Osteocyte (in vitro differentiated cells): ENCODE results near the gene CD101. TPM values are rescaled to one million over a fixed set of nuclear protein-coding genes. Genes with fewer than 3 reads are reported as not detected.

Experiments
- DNase-seq: peaks from one replicate; pipeline ENCODE4 v3.0.0; 2021; ENCODE audit warnings: mixed read lengths; ENCODE audit not compliant: unreplicated experiment; ENCODE audit errors: extremely low spot score
- H3K27ac Mint-ChIP-seq: one replicate; pipeline ENCODE4 v1.8.0; 2021; ENCODE audit warnings: mild to moderate bottlenecking, mixed read lengths; ENCODE audit not compliant: unreplicated experiment
- H3K27me3 Mint-ChIP-seq: one replicate; pipeline ENCODE4 v1.8.0; 2021; ENCODE audit warnings: mixed read lengths; ENCODE audit not compliant: unreplicated experiment
- H3K36me3 Mint-ChIP-seq: one replicate; pipeline ENCODE4 v1.8.0; 2021; ENCODE audit warnings: mixed read lengths; ENCODE audit not compliant: unreplicated experiment
- H3K4me1 Mint-ChIP-seq: one replicate; pipeline ENCODE4 v1.8.0; 2021; ENCODE audit warnings: mixed read lengths; ENCODE audit not compliant: unreplicated experiment
- H3K4me3 Mint-ChIP-seq: one replicate; pipeline ENCODE4 v1.8.0; 2021; ENCODE audit warnings: mild to moderate bottlenecking, moderate library complexity, mixed read lengths; ENCODE audit not compliant: unreplicated experiment
- H3K9me3 Mint-ChIP-seq: one replicate; pipeline ENCODE4 v1.8.0; 2021; ENCODE audit warnings: mixed read lengths; ENCODE audit not compliant: unreplicated experiment
- total RNA-seq: library from RNA; stranded (reverse); gene quantifications from 2 replicates; pipeline ENCODE4 v1.2.1, GENCODE V29; 2021
- TF ChIP-seq, protein P1 (sequence below): fragments of 200-600 bp; sonication (generic); IDR thresholded peaks from 2 replicates; pipeline ENCODE4 v1.5.0; 2021; ENCODE audit warnings: antibody characterized with exemption, mild to moderate bottlenecking, moderate library complexity

CD101 gene
- total RNA-seq, 1 donor from 2014 or later = 0.78 TPM

- Mint-ChIP-seq H3K27ac (no peak overlapping the region), H3K27me3 (peaks cover 3% of the 10 kb centered on the region), H3K36me3 (no peaks in the 10 kb centered on the region), H3K4me1 (peaks cover 11% of the 10 kb centered on the region), H3K4me3 (no peak overlapping the region), H3K9me3 (no peaks in the 10 kb centered on the region)
- no peak for DNase-seq
- TF ChIP-seq, protein P1, sequence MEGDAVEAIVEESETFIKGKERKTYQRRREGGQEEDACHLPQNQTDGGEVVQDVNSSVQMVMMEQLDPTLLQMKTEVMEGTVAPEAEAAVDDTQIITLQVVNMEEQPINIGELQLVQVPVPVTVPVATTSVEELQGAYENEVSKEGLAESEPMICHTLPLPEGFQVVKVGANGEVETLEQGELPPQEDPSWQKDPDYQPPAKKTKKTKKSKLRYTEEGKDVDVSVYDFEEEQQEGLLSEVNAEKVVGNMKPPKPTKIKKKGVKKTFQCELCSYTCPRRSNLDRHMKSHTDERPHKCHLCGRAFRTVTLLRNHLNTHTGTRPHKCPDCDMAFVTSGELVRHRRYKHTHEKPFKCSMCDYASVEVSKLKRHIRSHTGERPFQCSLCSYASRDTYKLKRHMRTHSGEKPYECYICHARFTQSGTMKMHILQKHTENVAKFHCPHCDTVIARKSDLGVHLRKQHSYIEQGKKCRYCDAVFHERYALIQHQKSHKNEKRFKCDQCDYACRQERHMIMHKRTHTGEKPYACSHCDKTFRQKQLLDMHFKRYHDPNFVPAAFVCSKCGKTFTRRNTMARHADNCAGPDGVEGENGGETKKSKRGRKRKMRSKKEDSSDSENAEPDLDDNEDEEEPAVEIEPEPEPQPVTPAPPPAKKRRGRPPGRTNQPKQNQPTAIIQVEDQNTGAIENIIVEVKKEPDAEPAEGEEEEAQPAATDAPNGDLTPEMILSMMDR = no peak
Measured at GRCh38 chr1:117036018-117036461, 34.5 kb downstream of the CD101 start.

- TF ChIP-seq, protein P1 = no peak
- no peaks in the 10 kb centered on the region for H3K36me3 Mint-ChIP-seq
- no peak for DNase-seq
- H3K27ac Mint-ChIP-seq = no peak overlapping the region
- H3K27me3 Mint-ChIP-seq = peaks cover 3% of the 10 kb centered on the region
- peaks cover 11% of the 10 kb centered on the region for H3K4me1 Mint-ChIP-seq
- H3K9me3 Mint-ChIP-seq = no peaks in the 10 kb centered on the region
- H3K4me3 Mint-ChIP-seq = no peak overlapping the region
Measured at GRCh38 chr1:117037802-117038201, 36.2 kb downstream of the CD101 start.

GRCh38 chr1:117038236-117038635 is 36.7 kb downstream of the CD101 start:
- Mint-ChIP-seq H3K27ac (no peak overlapping the region), H3K36me3 (no peaks in the 10 kb centered on the region), H3K4me1 (peaks cover 11% of the 10 kb centered on the region), H3K4me3 (no peak overlapping the region), H3K27me3 (peaks cover 5% of the 10 kb centered on the region), H3K9me3 (no peaks in the 10 kb centered on the region)
- no peak for DNase-seq
- TF ChIP-seq, protein P1 = no peak

DNA sequence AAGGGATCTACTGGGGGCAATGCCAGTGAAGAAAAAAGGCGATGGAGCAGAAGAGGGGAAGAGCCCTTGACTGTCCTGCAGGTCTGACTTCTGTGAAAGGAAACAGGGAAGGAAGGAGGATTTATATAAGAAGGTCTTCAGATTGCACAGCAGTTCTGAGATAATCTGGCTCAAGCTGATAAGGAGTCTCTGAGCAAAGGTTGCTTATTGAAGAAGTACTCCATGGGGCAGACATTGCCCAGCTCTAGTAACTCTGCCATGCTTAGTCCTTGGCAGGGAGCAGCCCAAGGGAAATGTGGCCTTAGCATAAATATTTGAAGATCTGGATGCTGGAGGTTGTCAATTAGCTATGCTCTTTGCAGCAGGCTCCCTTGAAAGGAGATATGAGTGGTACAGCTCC is 42.7 kb downstream of the CD101 start:
- DNase-seq = no peak
- Mint-ChIP-seq H3K27ac (no peak overlapping the region), H3K4me1 (no peaks in the 10 kb centered on the region), H3K27me3 (peaks cover 11% of the 10 kb centered on the region), H3K9me3 (no peaks in the 10 kb centered on the region), H3K4me3 (no peak overlapping the region), H3K36me3 (no peaks in the 10 kb centered on the region)
- TF ChIP-seq, protein P1 = no peak

GRCh38 chr1:117045644-117046043 is 44.1 kb downstream of the CD101 start:
- H3K36me3 Mint-ChIP-seq = no peaks in the 10 kb centered on the region
- no peak for DNase-seq
- peaks cover 9% of the 10 kb centered on the region for H3K27me3 Mint-ChIP-seq
- H3K9me3 Mint-ChIP-seq = no peaks in the 10 kb centered on the region
- no peak overlapping the region for H3K27ac Mint-ChIP-seq
- no peak overlapping the region for H3K4me3 Mint-ChIP-seq
- H3K4me1 Mint-ChIP-seq = no peaks in the 10 kb centered on the region
- TF ChIP-seq, protein P1 = no peak
